Measurements from ENCODE around the gene CPE.

The CPE gene

DNA sequence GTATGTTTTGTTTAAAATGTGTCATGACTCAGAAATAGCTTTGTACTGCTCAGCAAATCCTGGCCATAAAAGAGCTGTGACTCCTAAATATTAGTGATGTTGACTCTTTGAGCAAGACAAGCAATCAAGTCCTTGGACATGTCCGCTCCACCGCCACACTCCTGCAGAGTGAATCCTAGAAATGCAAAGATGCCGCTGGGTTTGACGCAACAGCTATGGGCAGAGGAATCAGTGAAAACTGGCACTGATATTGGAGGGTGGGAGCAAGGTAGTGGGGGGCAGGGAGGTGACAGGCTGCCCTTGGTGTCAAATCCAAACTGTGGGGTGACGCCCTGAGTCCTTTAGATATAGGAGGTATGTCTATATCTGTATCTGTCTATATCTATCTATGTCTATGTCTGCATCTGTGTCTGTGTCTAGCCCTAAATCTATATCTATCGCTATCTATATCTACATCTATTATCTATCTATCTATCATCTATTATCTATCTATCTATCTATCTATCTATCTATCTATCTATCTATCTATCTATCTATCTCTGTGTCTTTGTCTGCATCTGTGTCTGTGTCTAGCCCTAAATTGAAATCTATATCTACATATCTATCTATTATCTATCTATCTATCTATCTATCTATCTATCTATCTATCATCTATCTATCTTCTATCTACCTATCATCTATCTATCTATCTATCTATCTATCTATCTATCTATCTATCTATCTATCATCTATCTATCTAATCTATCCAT, 129.7 kb downstream of the CPE start:
- DNase-seq (ENCODE audit: low spot score), result no peak

DNA sequence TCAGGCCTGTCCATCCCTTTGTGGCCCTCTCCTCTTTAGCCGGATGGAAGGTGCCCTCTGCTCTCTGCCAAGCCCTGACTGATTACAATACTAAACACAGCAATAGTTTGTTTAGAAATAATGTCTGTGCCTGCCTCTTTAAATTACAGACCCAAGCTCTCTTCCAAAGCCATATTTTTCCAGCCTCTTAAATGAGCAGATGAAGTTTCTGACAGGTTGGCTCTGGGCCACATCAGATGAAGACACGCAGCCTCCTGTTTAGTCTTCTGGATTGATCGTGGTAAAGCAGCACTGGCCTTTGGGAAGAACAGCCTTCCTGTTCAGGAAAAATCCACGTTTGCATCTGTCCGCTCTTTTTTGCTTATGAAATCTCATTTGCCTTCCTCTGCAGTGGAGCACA, 133.6 kb downstream of the CPE start:
- no peak for DNase-seq (ENCODE audit: low spot score)

DNA sequence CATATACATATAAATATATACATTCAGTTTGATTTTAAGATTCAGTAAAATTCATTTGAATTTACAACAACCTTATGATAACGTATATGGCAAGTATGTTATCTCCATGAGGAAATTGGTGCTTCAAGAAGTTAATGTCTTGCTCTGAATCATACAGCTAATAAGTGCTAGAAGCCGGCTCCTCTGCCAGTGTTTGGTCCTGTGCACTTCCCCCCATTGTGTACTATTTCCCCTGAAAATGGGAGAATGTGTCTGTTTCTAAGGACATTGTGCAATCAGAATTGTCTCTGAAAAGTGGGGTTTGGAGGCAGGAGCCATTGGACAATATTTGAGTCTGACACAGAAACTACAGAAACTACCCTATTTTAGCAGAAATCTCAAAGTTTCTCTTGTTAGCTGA, 135.9 kb downstream of the CPE start:
- no peak for DNase-seq (ENCODE audit: low spot score)

DNA sequence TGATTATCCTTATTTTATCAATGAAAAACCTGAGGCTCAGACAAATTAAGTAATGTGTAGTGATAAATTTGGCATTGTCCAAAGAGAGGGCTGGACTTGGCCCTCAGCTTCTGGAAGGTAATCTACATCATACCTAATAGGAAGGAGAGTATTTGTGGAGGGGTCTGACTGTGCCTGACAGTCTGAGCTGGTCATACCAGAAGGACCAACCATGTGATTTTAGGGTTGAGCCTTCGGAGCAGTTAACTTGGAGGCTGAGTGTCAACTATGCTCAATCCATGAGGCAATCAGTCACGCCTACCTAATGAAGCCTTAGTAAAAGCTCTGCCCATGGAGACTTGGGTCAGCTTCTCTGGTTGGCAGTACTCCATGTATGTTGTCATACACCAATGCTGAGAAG, 136.4 kb downstream of the CPE start:
- no peak for DNase-seq (ENCODE audit: low spot score)

GRCh38 chr4:165516281-165516833, 137.5 kb downstream of the CPE start:
- no peak for DNase-seq (ENCODE audit: low spot score)

DNA sequence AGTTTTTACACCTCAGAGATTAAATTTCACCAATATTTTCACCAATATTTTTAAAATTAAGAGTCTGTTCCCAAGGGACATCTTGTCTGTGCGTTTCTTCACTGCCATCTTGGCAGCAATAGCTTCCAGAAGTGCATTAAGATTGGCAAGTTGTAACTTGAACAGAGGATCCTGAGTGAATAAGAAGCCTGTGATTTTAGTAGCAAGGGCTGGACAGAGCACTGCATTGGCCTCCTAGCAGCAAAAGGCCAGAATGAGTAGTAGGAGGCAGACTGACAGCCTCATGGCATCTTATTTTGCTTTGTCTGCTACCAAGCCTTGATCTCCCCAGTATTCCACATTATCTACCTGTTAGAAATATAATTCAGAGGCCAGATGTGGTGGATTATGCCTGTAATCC, 138.4 kb downstream of the CPE start:
- DNase-seq (ENCODE audit: low spot score), result no peak

DNA sequence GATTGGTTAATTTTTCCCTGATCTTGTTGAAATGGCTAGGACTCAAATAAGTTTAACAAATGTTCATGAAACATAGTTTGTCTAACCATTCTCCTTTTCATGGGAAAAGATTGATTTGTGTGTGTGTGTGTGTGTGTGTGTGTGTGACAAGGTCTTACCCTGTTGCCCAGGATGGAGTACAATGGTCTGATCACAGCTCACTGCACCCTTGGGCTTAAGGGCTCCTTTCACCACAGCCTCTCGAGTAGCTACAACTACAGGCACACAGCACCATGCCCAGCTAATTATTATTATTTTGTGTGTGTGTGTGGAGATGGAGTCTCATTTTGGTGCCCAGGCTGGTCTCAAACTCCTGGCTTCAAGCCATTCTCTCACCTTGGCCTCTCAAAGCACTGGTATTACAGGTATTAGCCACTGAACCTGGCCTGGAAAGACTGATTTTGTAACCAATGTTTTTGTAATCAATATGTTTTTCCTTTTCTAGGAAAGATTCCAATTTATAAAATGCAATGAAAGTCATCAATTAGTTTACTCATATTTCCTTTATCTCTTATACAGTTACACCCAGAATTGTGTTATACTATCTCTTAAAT, 139.3 kb downstream of the CPE start:
- no peak for DNase-seq (ENCODE audit: low spot score)

DNA sequence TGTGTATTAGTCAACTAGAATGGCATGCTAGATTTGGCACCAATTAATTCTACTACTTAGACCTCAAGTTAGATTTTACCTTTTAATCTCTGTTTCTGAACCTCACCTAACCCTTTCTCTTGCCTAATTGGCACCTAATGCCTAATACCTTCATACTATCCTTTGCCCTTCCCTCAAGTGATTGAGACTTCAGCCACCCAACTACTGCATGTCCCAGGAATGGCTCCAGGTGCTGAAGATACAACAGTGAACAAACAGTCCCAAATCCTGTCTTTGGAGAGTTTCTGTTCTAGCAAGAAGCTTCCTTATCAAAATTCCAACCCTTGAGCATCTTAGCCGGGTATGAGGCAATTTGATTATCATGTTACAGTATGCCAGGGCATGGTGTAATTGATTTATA, 139.9 kb downstream of the CPE start:
- DNase-seq (ENCODE audit: low spot score), result no peak

GRCh38 chr4:165519591-165519990, 140.8 kb downstream of the CPE start:
- DNase-seq (ENCODE audit: low spot score), result no peak

- no peak for DNase-seq (ENCODE audit: low spot score)
Observed at GRCh38 chr4:165520086-165520485, 141.3 kb downstream of the CPE start.

- DNase-seq (ENCODE audit: low spot score), result no peak
Observed at GRCh38 chr4:165522050-165522449, 143.2 kb downstream of the CPE start.

DNA sequence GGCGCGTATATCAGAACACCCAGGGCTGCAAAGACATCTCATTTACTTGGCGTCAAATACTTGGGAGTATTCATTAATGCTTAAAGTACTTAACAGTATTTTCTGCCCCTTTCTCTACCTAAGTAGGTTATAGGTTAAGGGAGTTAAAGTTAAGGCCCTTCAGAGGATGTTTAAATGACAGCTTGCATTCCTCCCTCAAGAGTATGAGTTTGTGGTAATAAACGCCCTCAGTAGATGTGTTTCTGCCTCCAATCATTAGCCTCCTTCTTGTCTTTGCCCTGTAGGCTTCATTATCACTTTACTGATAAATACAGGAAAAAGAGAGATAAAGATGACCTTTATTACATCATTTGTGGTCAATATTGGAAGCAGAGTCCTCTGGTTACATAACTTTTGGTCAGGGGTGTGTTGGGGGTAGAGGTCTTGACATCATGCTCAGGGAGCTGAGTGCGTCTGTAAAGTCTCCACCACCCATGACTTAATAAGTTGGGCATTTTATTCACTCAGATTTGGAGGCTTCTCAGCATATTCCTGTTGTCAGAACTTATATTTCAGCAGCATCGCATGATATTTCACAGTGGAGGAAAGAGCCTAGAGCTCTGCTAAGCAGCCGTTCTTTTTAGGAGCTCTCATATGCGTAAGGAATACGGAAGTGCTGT, 145.9 kb downstream of the CPE start:
- DNase-seq (ENCODE audit: low spot score), result no peak

DNA sequence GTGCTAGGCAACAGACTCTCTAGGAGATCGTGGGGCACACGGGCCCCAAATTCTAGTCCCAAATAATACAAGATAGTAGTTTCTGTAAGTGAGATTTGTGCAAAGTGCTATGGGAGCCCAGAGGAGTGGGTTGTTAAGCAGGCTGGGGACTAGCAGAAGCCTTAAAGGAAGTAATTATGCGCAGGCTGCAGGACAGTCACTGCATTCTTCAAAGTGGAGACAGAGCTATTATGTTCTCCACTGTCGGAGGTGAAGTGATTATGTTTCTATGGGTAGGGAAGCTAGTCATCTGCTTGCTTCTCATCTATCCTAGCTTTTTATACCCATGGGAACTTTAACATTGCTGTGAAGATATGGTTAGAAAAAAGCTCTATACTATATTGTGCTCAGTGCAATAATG, 154.2 kb downstream of the CPE start:
- DNase-seq (ENCODE audit: low spot score), result no peak

- no peak for DNase-seq (ENCODE audit: low spot score)
Observed at GRCh38 chr4:165537028-165537648, 158.3 kb downstream of the CPE start.

DNA sequence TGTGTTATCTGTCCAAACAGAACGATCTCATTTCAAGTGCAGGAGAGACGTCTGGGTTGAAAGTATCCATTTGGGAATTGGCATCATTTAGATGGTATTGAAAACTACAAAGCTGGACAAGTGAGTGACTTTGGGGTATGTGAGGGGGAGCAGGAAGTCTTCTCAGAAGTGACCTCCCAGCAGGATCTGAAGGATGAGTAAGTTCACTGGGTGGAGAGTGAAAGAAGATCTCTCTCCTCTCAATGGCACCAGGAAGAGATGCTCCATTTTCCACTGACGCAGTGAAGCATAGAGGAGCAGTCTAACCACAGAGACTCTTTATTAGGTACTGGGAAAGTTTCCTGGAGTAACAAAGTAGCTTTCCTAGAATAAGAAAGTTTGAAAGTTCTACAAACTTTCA, 161.0 kb downstream of the CPE start:
- no peak for DNase-seq (ENCODE audit: low spot score)

DNA sequence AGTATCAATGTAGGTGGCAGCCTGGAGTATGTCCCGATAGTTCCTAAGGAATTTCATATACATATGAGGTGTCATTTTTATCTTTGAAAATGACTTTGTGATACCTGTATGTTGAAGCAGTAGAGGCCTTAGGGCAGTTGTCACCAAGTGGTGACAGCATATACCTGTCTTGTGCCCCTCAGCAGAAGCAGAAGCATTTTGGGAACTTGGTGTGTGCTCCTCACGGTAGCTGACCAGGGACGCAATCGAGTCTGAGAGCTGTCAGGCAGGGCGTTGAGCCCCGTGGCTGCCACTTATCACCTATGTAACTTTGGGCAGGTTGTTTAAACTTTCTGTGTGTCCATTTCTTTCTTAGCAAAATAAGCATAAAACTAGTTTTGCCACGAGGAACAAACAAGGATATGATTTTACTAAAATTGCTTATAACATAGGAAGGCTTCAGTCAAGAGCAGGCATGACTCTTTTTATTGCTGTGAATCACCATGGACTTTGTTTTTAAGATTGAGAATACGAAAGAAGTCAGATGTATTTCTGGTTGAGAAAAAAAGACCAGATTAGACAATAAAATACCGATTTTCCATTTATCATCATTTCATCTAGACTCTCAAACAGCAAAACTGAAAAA, 161.5 kb downstream of the CPE start:
- DNase-seq (ENCODE audit: low spot score), result no peak

DNA sequence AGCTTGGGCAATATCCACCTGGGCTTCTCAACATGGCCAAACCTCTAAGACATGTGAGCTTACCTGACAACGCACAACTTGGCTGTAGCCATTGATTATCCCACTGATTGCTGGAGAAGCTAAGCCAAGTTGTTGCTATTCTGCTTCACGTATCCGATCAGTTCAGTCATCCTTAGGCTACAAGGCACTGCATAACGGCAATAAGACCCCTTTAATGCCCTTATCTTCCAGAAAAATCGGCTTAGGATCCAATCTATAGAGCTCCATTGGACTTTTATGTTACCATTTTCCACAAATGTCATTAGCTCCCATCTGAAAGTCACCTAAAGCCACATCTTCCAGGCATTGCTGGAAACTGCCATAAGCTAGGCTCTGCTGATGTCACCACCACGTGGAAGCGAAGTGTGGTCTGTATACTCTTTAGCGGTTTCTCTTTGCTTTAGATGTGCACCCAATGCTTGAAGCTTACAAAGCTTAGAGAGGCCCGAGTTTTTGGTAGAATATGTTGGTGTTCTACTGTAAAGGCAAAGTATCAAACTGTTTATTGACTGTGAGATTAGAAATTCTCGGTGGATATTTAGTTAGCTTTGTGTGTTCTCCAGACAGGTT, 163.1 kb downstream of the CPE start:
- no peak for DNase-seq (ENCODE audit: low spot score)

- DNase-seq (ENCODE audit: low spot score), result no peak
Observed at GRCh38 chr4:165542476-165542875, 163.7 kb downstream of the CPE start.

Measured in left forelimb (tissue), 1 donor.